CD4-positive, alpha-beta T cell treated with Interleukin-15 for 4 hours (primary cell): ENCODE data around the gene SYT8.
A peak's percentile ranks its signal among the peaks of the same experiment; 100 is the strongest.

Source experiments
- DNase-seq: peaks from one replicate; pipeline ENCODE4 v3.0.0-alpha.2; 2020; ENCODE audit warnings: low spot score

The SYT8 gene

GRCh38 chr11:1832211-1832919 is 2.4 kb upstream of the SYT8 start:
- DNase-seq, result peak; percentile 52

- no peak for DNase-seq
These were observed 1.9 kb upstream of the SYT8 start for GRCh38 chr11:1832920-1833295.

- no peak for DNase-seq
These were observed 654 bp upstream of the SYT8 start for GRCh38 chr11:1834062-1834610.

GRCh38 chr11:1835671-1836010 is 851 bp downstream of the SYT8 start:
- DNase-seq, result no peak

- DNase-seq, result no peak
These were observed 1.5 kb downstream of the SYT8 start for GRCh38 chr11:1836011-1836945.

GRCh38 chr11:1837171-1838076 is 2.6 kb downstream of the SYT8 start:
- DNase-seq, result peak; percentile 79

GRCh38 chr11:1838077-1838425 is 3.3 kb downstream of the SYT8 start:
- no peak for DNase-seq

GRCh38 chr11:1838426-1839144 is 3.8 kb downstream of the SYT8 start, which contains the start of gene TNNI2:
TSS of gene TNNI2 (plus strand) at chr11:1838981. CDS start at chr11:1839697, 716 bp downstream.
- DNase-seq, result no peak

GRCh38 chr11:1839204-1839923 is 4.6 kb downstream of the SYT8 start:
- DNase-seq, result no peak

- DNase-seq, result no peak
These were observed 5.4 kb downstream of the SYT8 start for GRCh38 chr11:1839924-1840779.

- DNase-seq, result no peak
These were observed 6.1 kb downstream of the SYT8 start for GRCh38 chr11:1840780-1841480.

GRCh38 chr11:1841511-1842148 is 6.8 kb downstream of the SYT8 start:
- DNase-seq, result no peak

GRCh38 chr11:1842149-1843097 is 7.6 kb downstream of the SYT8 start:
- no peak for DNase-seq

GRCh38 chr11:1843098-1843473 is 8.3 kb downstream of the SYT8 start:
- DNase-seq, result no peak

GRCh38 chr11:1843796-1844195 is 9.0 kb downstream of the SYT8 start:
- no peak for DNase-seq

- peak; percentile 64 for DNase-seq
These were observed 9.7 kb downstream of the SYT8 start for GRCh38 chr11:1844221-1845094.

GRCh38 chr11:1845095-1845429 is 10.3 kb downstream of the SYT8 start:
- DNase-seq, result no peak
